Measurements from ENCODE around the gene PPP4C. TPM values are rescaled to one million over a fixed set of nuclear protein-coding genes. Genes with fewer than 3 reads are reported as not detected.

The PPP4C gene
- total RNA-seq, 4 donors from 2014 or later: 41.2 to 58.5 (median 48.6) TPM

DNA sequence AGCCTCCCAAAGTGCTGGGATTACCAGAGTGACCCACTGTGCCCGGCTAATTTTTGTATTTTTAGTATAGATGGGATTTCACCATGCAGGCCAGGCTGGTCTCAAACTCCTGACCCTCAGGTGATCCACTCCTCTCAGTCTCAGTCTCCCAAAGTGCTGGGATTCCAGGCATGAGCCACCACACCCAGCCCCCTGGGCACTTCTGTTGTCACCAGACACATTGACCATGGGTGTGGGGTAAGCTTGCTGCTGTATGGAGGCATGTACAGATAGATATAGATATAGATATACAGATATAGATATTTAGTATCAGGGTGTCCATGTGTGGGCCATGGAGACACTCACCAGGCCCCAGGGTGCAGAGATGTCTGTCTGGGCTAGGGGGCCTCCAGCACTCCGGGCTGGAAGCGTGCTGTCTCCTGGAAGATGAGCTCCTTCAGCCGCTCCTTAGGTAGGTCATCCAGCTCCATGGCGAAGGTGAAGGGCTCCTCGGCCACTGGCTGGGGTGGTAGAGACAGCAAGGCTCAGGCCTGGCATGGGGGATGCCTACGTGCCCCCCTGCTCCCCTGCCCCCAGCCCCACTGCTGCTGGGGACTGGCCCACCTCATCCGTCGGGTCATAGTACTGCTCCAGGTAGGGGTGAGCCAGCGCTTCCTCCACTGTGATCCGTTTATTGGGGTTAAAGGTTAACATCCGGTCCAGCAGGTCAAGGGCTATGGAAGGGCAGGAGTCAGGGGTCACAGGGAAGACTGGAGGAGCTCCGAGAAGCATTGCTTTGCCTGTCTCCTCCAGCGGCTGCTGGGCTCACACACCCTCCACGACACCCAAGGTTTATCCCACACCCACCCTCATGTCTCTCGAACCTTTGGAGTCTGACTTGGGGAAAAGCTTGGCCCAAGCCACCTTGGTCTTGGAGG is 40.8 kb downstream of the PPP4C start:
- H3K27me3 ChIP-seq: no peaks in the 10 kb centered on the region
- no peaks in the 10 kb centered on the region for H3K9me3 ChIP-seq
- H3K36me3 ChIP-seq: peaks cover 0 to 98% of the 10 kb centered on the region in 2 donors
- ATAC-seq: no peak
- TF ChIP-seq POLR2A (IDR thresholded peaks at IDR 0.05): no peak
- TF ChIP-seq EP300 (IDR thresholded peaks at IDR 0.05): no peak
- TF ChIP-seq, protein P1, sequence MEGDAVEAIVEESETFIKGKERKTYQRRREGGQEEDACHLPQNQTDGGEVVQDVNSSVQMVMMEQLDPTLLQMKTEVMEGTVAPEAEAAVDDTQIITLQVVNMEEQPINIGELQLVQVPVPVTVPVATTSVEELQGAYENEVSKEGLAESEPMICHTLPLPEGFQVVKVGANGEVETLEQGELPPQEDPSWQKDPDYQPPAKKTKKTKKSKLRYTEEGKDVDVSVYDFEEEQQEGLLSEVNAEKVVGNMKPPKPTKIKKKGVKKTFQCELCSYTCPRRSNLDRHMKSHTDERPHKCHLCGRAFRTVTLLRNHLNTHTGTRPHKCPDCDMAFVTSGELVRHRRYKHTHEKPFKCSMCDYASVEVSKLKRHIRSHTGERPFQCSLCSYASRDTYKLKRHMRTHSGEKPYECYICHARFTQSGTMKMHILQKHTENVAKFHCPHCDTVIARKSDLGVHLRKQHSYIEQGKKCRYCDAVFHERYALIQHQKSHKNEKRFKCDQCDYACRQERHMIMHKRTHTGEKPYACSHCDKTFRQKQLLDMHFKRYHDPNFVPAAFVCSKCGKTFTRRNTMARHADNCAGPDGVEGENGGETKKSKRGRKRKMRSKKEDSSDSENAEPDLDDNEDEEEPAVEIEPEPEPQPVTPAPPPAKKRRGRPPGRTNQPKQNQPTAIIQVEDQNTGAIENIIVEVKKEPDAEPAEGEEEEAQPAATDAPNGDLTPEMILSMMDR (IDR thresholded peaks at IDR 0.05): no peak
- no peak for TF ChIP-seq POLR2AphosphoS5 (IDR thresholded peaks at IDR 0.05)
- peaks cover 0 to 24% (median 2%) of the 10 kb centered on the region in 3 donors for H3K4me1 ChIP-seq
- 60 to 80% methylated on average over 1 to 7 of the region's 16 CpGs for WGBS, 2 donors (ENCODE audit: low coverage in 1 of 2)
- H3K27ac ChIP-seq: no peak overlapping the region
- H3K4me3 ChIP-seq: no peak overlapping the region

DNA sequence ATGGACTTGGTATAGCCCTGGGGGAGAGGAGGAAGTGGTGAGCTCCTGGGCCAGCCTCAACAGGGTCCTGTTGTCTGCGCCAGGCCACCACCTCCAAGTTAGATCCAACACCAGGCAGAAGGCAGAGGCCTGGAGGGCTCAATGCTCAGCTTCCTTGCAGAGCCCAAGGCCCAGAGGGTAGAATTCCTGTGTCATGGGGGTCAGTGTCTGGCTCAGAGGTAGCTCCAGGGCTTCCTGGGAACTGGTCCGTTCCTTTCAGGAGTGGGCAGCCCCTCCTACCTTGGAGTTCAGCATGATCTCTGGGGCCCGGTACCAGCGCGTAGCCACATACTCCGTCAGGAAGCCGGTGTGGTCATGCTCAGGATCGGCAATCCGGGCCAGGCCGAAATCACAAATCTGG is 42.0 kb downstream of the PPP4C start:
- peaks cover 0 to 35% (median 6%) of the 10 kb centered on the region in 3 donors for H3K4me1 ChIP-seq
- H3K9me3 ChIP-seq: no peaks in the 10 kb centered on the region
- H3K27me3 ChIP-seq: no peaks in the 10 kb centered on the region
- WGBS, 2 donors (ENCODE audit: low coverage in 1 of 2): no CpG with 5 or more reads among the region's 10 CpGs
- H3K36me3 ChIP-seq: peaks cover 0 to 87% of the 10 kb centered on the region in 2 donors
- TF ChIP-seq POLR2AphosphoS5 (IDR thresholded peaks at IDR 0.05) (no peak), POLR2A (IDR thresholded peaks at IDR 0.05) (no peak), EP300 (IDR thresholded peaks at IDR 0.05) (no peak)
- TF ChIP-seq, protein P1 (IDR thresholded peaks at IDR 0.05): no peak
- H3K4me3 ChIP-seq: no peak overlapping the region
- no peak for ATAC-seq
- no peak overlapping the region for H3K27ac ChIP-seq

- Histone ChIP-seq H3K27ac (no peak overlapping the region), H3K4me1 (peaks cover 0 to 35% (median 6%) of the 10 kb centered on the region in 3 donors), H3K27me3 (no peaks in the 10 kb centered on the region), H3K9me3 (no peaks in the 10 kb centered on the region), H3K36me3 (peaks cover 0 to 70% of the 10 kb centered on the region in 2 donors), H3K4me3 (no peak overlapping the region)
- WGBS, 2 donors (ENCODE audit: low coverage in 1 of 2): 79 to 93% methylated on average over 2 of the region's 2 CpGs
- TF ChIP-seq EP300 (IDR thresholded peaks at IDR 0.05) (no peak), POLR2AphosphoS5 (IDR thresholded peaks at IDR 0.05) (no peak), POLR2A (IDR thresholded peaks at IDR 0.05) (no peak)
- TF ChIP-seq, protein P1 (IDR thresholded peaks at IDR 0.05): no peak
- ATAC-seq: no peak
These were observed 43.6 kb downstream of the PPP4C start for GRCh38 chr16:30119428-30119827.

DNA sequence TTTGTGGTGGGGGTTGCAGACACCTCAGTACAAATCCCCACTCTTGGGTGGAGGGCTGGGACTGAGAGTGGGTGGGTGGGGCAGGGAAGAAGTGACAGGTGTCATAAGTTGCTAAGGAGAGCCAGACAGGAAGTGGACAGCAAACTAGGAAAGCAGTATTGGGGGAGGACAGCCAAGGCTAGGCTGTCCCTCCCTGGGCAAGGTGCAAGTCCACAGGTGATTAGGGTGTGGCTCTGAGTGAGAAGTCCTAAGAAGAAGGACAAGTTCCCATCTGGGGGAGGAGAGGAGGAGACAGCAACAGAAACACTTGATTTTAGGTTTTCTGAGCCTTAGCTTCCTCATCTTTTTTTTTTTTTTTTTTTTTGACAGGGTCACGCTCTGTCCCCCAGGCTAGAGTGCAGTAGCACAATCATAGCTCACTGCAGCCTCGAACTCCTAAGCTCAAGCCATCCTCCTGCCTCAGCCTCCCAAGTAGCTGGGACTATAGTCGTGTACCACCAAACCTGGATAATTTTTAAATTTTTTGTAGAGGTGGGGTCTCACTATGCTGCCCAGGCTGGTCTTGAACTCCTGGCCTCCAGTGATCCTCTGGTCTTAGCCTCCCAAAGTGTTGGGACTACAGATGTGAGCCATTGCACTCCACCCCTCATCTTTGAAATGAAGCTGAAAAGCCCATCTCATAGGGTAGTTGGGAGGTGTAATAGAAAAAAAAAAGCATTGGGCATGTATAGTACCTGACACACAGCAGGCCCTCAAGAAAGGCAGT is 44.7 kb downstream of the PPP4C start:
- no peak for ATAC-seq
- H3K27ac ChIP-seq: peak overlapping the region in 2 of 4 donors; percentile 89 to 92
- H3K4me3 ChIP-seq: no peak overlapping the region
- WGBS, 2 donors (ENCODE audit: low coverage in 1 of 2): 86 to 87% methylated on average over 3 of the region's 3 CpGs
- H3K27me3 ChIP-seq: no peaks in the 10 kb centered on the region
- peaks cover 0 to 59% of the 10 kb centered on the region in 2 donors for H3K36me3 ChIP-seq
- H3K4me1 ChIP-seq: peaks cover 0 to 37% (median 6%) of the 10 kb centered on the region in 3 donors
- no peaks in the 10 kb centered on the region for H3K9me3 ChIP-seq
- TF ChIP-seq EP300 (IDR thresholded peaks at IDR 0.05) (no peak), POLR2AphosphoS5 (IDR thresholded peaks at IDR 0.05) (no peak)

Data from gastroesophageal sphincter (tissue), 4 donors.